T-cell (primary cell): ENCODE data around the gene OPN1MW3. TPM values are rescaled to one million over a fixed set of nuclear protein-coding genes. Genes with fewer than 3 reads are reported as not detected.

ENCODE experiments used
- ATAC-seq, 4 experiments: fragments of 200-7000 bp in 3 of 4; fragments of 150-1000 bp in 1 of 4; cut with Tn5 transposase; replicated peaks in 1 of 4; 1 replicate in 3 of 4; 2 replicates in 1 of 4; pipeline ENCODE4 v1.10.0; 2021; ENCODE audit warnings: moderate library complexity in 3 of 4, mild to moderate bottlenecking in 2 of 4, moderate number of reproducible peaks in 1 of 4
- CTCF ChIA-PET, 2 donors: fragments of 300-600 bp; sonication (Branson Sonifier 250); formaldehyde crosslinking; loops; one replicate each; lab custom pipeline; 2022; ENCODE audit warnings: antibody characterized with exemption in 2 of 2; lab: Charles Lee
- POLR2A ChIA-PET, 2 donors: fragments of 300-600 bp; sonication (Branson Sonifier 250); formaldehyde crosslinking; loops; one replicate each; lab custom pipeline; 2022; ENCODE audit warnings: antibody characterized with exemption in 2 of 2; lab: Charles Lee
- DNase-seq, 35 experiments: peaks; one replicate each; pipeline versions ENCODE4 v3.0.0 to v3.0.0-alpha.2; 2013 to 2023
- H3K27ac ChIP-seq: one replicate; pipeline ENCODE4 v1.5.1; 2013; ENCODE audit warnings: low read length
- H3K27me3 ChIP-seq, 2 experiments: replicated peaks in 1 of 2; 1 replicate in 1 of 2; 2 replicates in 1 of 2; pipeline versions ENCODE4 v1.6.1 to v1.7.0; 2013; ENCODE audit warnings: low read length in 1 of 2, mixed read lengths in 1 of 2; ENCODE audit not compliant: control insufficient read depth in 2 of 2, insufficient read depth in 2 of 2; ENCODE audit errors: extremely low read depth in 1 of 2
- H3K36me3 ChIP-seq, 2 donors: 1 replicate in 1 of 2; 2 replicates in 1 of 2; pipeline versions ENCODE4 v1.6.1 to v1.7.0; 2013; ENCODE audit warnings: low read length in 1 of 2; ENCODE audit not compliant: control insufficient read depth in 2 of 2, insufficient read depth in 1 of 2; ENCODE audit errors: extremely low read depth in 1 of 2
- H3K4me1 ChIP-seq, 2 experiments: 1 replicate in 1 of 2; 2 replicates in 1 of 2; pipeline versions ENCODE4 v1.6.1 to v1.7.0; 2013; ENCODE audit warnings: low read length in 2 of 2, mixed read lengths in 1 of 2; ENCODE audit not compliant: insufficient read depth in 2 of 2, control insufficient read depth in 1 of 2; ENCODE audit errors: extremely low read depth in 1 of 2
- H3K4me3 ChIP-seq, 2 donors: 1 replicate in 1 of 2; 2 replicates in 1 of 2; pipeline versions ENCODE4 v1.5.1 to v1.7.0; 2013; ENCODE audit warnings: mild to moderate bottlenecking in 2 of 2, low read length in 1 of 2, moderate library complexity in 1 of 2; ENCODE audit not compliant: control insufficient read depth in 1 of 2; ENCODE audit errors: extremely low read depth in 1 of 2
- H3K9me3 ChIP-seq: 2 replicates; pipeline ENCODE4 v1.7.0; 2013
- H3K27ac Mint-ChIP-seq, 2 donors: one replicate each; pipeline ENCODE4 v1.8.0; 2020 to 2021; ENCODE audit warnings: mild to moderate bottlenecking in 2 of 2, mixed read lengths in 2 of 2
- H3K27me3 Mint-ChIP-seq, 2 donors: one replicate each; pipeline ENCODE4 v1.8.0; 2021 to 2022; ENCODE audit warnings: mixed read lengths in 2 of 2
- H3K36me3 Mint-ChIP-seq: one replicate; pipeline ENCODE4 v1.8.0; 2021; ENCODE audit warnings: mixed read lengths
- H3K4me1 Mint-ChIP-seq, 3 donors: one replicate each; pipeline ENCODE4 v1.8.0; 2020 to 2022; ENCODE audit warnings: mixed read lengths in 3 of 3, mild to moderate bottlenecking in 1 of 3
- H3K4me3 Mint-ChIP-seq, 3 donors: one replicate each; pipeline ENCODE4 v1.8.0; 2020 to 2022; ENCODE audit warnings: mild to moderate bottlenecking in 3 of 3, mixed read lengths in 3 of 3, moderate library complexity in 3 of 3
- H3K9me3 Mint-ChIP-seq, 3 donors: one replicate each; pipeline ENCODE4 v1.8.0; 2020 to 2022; ENCODE audit warnings: mixed read lengths in 3 of 3
- WGBS: methylation state at CpG from one replicate; pipeline ENCODE4 v1.1.5; 2013; ENCODE audit warnings: missing lambda C conversion rate; ENCODE audit not compliant: insufficient coverage; 5-methylcytosine and 5-hydroxymethylcytosine counted together
- total RNA-seq, 35 experiments: library from RNA in 6 of 35; stranded (reverse) in 6 of 35; fragments of 120-200 nt in 1 of 35; gene quantifications; one replicate each; pipeline versions ENCODE4 v1.2.1 to v1.2.4 and lab custom pipeline; 2013 to 2026

The OPN1MW3 gene
- total RNA-seq, 5 donors from 2014 or later (not counting 1 experiment from before 2014, with no cell fraction given) = not detected

- ChIA-PET POLR2A (interaction anchor here in 1 of 2 donors (1.2 kb wide), 1 partner anchor 176 kb away, joined by 3 read pairs; no protein-coding TSS in a partner anchor), CTCF (no interaction called here)
- Histone ChIP-seq H3K9me3 (no peaks in the 10 kb centered on the region), H3K4me3 (no peak overlapping the region), H3K27ac (no peak overlapping the region), H3K36me3 (no peaks in the 10 kb centered on the region), H3K27me3 (no peaks in the 10 kb centered on the region), H3K4me1 (peaks cover 5 to 47% of the 10 kb centered on the region in 2 experiments)
- H3K4me1 Mint-ChIP-seq = peaks cover 31 to 54% (median 34%) of the 10 kb centered on the region in 3 donors
- H3K9me3 Mint-ChIP-seq = no peaks in the 10 kb centered on the region
- H3K4me3 Mint-ChIP-seq = no peak overlapping the region
- H3K36me3 Mint-ChIP-seq = no peaks in the 10 kb centered on the region
- H3K27ac Mint-ChIP-seq = peak overlapping the region in 1 of 2 donors; percentile 22
- ATAC-seq = no peak
- no peak for DNase-seq
- H3K27me3 Mint-ChIP-seq = peaks cover 0 to 9% of the 10 kb centered on the region in 2 donors
- WGBS = 82% methylated on average over 11 of the region's 19 CpGs
These were observed 53.5 kb downstream of the OPN1MW3 start for GRCh38 chrX:154310616-154311536.

GRCh38 chrX:154312116-154312515 is 54.7 kb downstream of the OPN1MW3 start:
- Mint-ChIP-seq H3K4me1 (peaks cover 31 to 50% (median 34%) of the 10 kb centered on the region in 3 donors), H3K27ac (peak overlapping the region; percentile 15 to 22), H3K36me3 (no peaks in the 10 kb centered on the region), H3K4me3 (no peak overlapping the region), H3K9me3 (no peaks in the 10 kb centered on the region), H3K27me3 (peaks cover 0 to 9% of the 10 kb centered on the region in 2 donors)
- Histone ChIP-seq H3K27me3 (no peaks in the 10 kb centered on the region), H3K36me3 (no peaks in the 10 kb centered on the region), H3K27ac (peak overlapping the region; percentile 29), H3K4me3 (no peak overlapping the region), H3K4me1 (peaks cover 5 to 54% of the 10 kb centered on the region in 2 experiments), H3K9me3 (no peaks in the 10 kb centered on the region)
- no peak for ATAC-seq
- DNase-seq = no peak
- POLR2A ChIA-PET = no interaction called here
- CTCF ChIA-PET = no interaction called here
- no CpG with 5 or more reads among the region's 7 CpGs for WGBS

- Mint-ChIP-seq H3K9me3 (no peaks in the 10 kb centered on the region), H3K4me3 (peak overlapping the region in 1 of 3 donors; percentile 8), H3K27ac (peak overlapping the region; percentile 85 to 91), H3K4me1 (peaks cover 31 to 46% (median 32%) of the 10 kb centered on the region in 3 donors), H3K27me3 (peaks cover 0 to 9% of the 10 kb centered on the region in 2 donors), H3K36me3 (no peaks in the 10 kb centered on the region)
- H3K36me3 ChIP-seq = no peaks in the 10 kb centered on the region
- ChIA-PET POLR2A (no interaction called here), CTCF (interaction anchor here in 1 of 2 donors (0.7 kb wide), 1 partner anchor 1353 kb away, joined by 3 read pairs; no protein-coding TSS in a partner anchor)
- H3K27me3 ChIP-seq = no peaks in the 10 kb centered on the region
- no peaks in the 10 kb centered on the region for H3K9me3 ChIP-seq
- H3K4me1 ChIP-seq = peaks cover 5 to 54% of the 10 kb centered on the region in 2 experiments
- no peak overlapping the region for H3K4me3 ChIP-seq
- peak overlapping the region; percentile 55 for H3K27ac ChIP-seq
- peak in 3 of 4 experiments; percentile 34 to 61 (median 41) for ATAC-seq
- DNase-seq = peak in 1 of 35 experiments; percentile 34
- WGBS = 10% methylated on average over 2 of the region's 5 CpGs
These were observed 55.8 kb downstream of the OPN1MW3 start for GRCh38 chrX:154313147-154313546.

- Mint-ChIP-seq H3K4me3 (no peak overlapping the region), H3K4me1 (peaks cover 25 to 41% (median 34%) of the 10 kb centered on the region in 3 donors), H3K27me3 (peaks cover 0 to 9% of the 10 kb centered on the region in 2 donors), H3K36me3 (no peaks in the 10 kb centered on the region), H3K9me3 (no peaks in the 10 kb centered on the region), H3K27ac (no peak overlapping the region)
- DNase-seq (no peak), ATAC-seq (no peak)
- Histone ChIP-seq H3K27me3 (no peaks in the 10 kb centered on the region), H3K4me1 (peaks cover 0 to 42% of the 10 kb centered on the region in 2 experiments), H3K9me3 (no peaks in the 10 kb centered on the region), H3K4me3 (no peak overlapping the region), H3K36me3 (no peaks in the 10 kb centered on the region), H3K27ac (no peak overlapping the region)
- POLR2A ChIA-PET = interaction anchor here in 1 of 2 donors (0.6 kb wide), 1 partner anchor 717 kb away, joined by 3 read pairs; no protein-coding TSS in a partner anchor
- CTCF ChIA-PET = interaction anchor here (0.5 to 1.5 kb wide), 3 partner anchors 10 to 843 kb away, joined by 3 to 4 read pairs (median 3); no protein-coding TSS in a partner anchor
- WGBS = 100% methylated on average over 2 of the region's 3 CpGs
These were observed 58.0 kb downstream of the OPN1MW3 start for GRCh38 chrX:154315416-154315815.

- H3K4me3 Mint-ChIP-seq = peak overlapping the region in 1 of 3 donors; percentile 46
- 33% methylated on average over 3 of the region's 7 CpGs for WGBS
- no peaks in the 10 kb centered on the region for H3K36me3 Mint-ChIP-seq
- no peaks in the 10 kb centered on the region for H3K9me3 ChIP-seq
- ATAC-seq (peak in 3 of 4 experiments; percentile 30 to 55 (median 46)), DNase-seq (peak in 5 of 35 experiments; percentile 8 to 27 (median 12))
- H3K4me1 ChIP-seq = peaks cover 2 to 43% of the 10 kb centered on the region in 2 experiments
- H3K4me1 Mint-ChIP-seq = peaks cover 37 to 44% (median 39%) of the 10 kb centered on the region in 3 donors
- no peaks in the 10 kb centered on the region for H3K27me3 Mint-ChIP-seq
- no peaks in the 10 kb centered on the region for H3K27me3 ChIP-seq
- ChIA-PET CTCF (interaction anchor here in 1 of 2 donors (0.6 to 1.1 kb wide), 3 partner anchors 9 to 1320 kb away, joined by 3 to 4 read pairs (median 4); no protein-coding TSS in a partner anchor), POLR2A (interaction anchor here in 1 of 2 donors (1.1 kb wide), 1 partner anchor 82 kb away, joined by 3 read pairs; no protein-coding TSS in a partner anchor)
- H3K27ac ChIP-seq = no peak overlapping the region
- no peaks in the 10 kb centered on the region for H3K9me3 Mint-ChIP-seq
- peak overlapping the region in 1 of 2 donors; percentile 31 for H3K27ac Mint-ChIP-seq
- H3K4me3 ChIP-seq = no peak overlapping the region
- no peaks in the 10 kb centered on the region for H3K36me3 ChIP-seq
These were observed 60.1 kb downstream of the OPN1MW3 start for GRCh38 chrX:154317391-154317995.

- Histone ChIP-seq H3K27me3 (no peaks in the 10 kb centered on the region), H3K27ac (no peak overlapping the region), H3K4me3 (no peak overlapping the region), H3K36me3 (no peaks in the 10 kb centered on the region), H3K9me3 (no peaks in the 10 kb centered on the region), H3K4me1 (peaks cover 2 to 36% of the 10 kb centered on the region in 2 experiments)
- POLR2A ChIA-PET = interaction anchor here in 1 of 2 donors (0.6 kb wide), 1 partner anchor 50 kb away, joined by 11 read pairs; no protein-coding TSS in a partner anchor
- ATAC-seq (no peak), DNase-seq (no peak)
- Mint-ChIP-seq H3K27ac (no peak overlapping the region), H3K27me3 (no peaks in the 10 kb centered on the region), H3K4me1 (peaks cover 30 to 31% (median 30%) of the 10 kb centered on the region in 3 donors), H3K4me3 (no peak overlapping the region), H3K36me3 (no peaks in the 10 kb centered on the region), H3K9me3 (no peaks in the 10 kb centered on the region)
- CTCF ChIA-PET = no interaction called here
- WGBS = 100% methylated on average over 3 of the region's 11 CpGs
These were observed 63.0 kb downstream of the OPN1MW3 start for GRCh38 chrX:154320406-154320805.
